Trophoblast cell (in vitro differentiated cells and primary cell): ENCODE data around the gene FGD2.
"Not testable (repeated sequence)": the region's sequence is repeated elsewhere in the genome, so short reads cannot be mapped to it uniquely, and the experiment has no call there.

Source experiments
- DNase-seq, 2 donors: peaks; one replicate each; pipeline ENCODE4 v3.0.0-alpha.2; 2016
- H2AFZ ChIP-seq: 2 replicates; pipeline ENCODE4 v1.6.1; 2013; ENCODE audit warnings: low read length, moderate library complexity, mild to moderate bottlenecking; ENCODE audit not compliant: insufficient read depth, poor library complexity
- H2AK5ac ChIP-seq: 2 replicates; pipeline ENCODE4 v1.6.1; 2013; ENCODE audit warnings: mild to moderate bottlenecking, low read length
- H2BK120ac ChIP-seq: 2 replicates; pipeline ENCODE4 v1.6.1; 2013; ENCODE audit warnings: low read length, mild to moderate bottlenecking, moderate library complexity; ENCODE audit not compliant: insufficient read depth, poor library complexity
- H2BK12ac ChIP-seq: 2 replicates; pipeline ENCODE4 v1.6.1; 2013; ENCODE audit warnings: mild to moderate bottlenecking, low read length, moderate library complexity
- H2BK5ac ChIP-seq: 2 replicates; pipeline ENCODE4 v1.6.1; 2013; ENCODE audit warnings: low read length, low read depth, moderate library complexity, mild to moderate bottlenecking; ENCODE audit not compliant: poor library complexity
- H3K14ac ChIP-seq: 2 replicates; pipeline ENCODE4 v1.6.1; 2013; ENCODE audit warnings: mild to moderate bottlenecking, low read length
- H3K18ac ChIP-seq: 2 replicates; pipeline ENCODE4 v1.6.1; 2013; ENCODE audit warnings: mild to moderate bottlenecking, low read length
- H3K23ac ChIP-seq: 2 replicates; pipeline ENCODE4 v1.6.1; 2013; ENCODE audit warnings: low read length
- H3K27ac ChIP-seq: 2 replicates; pipeline ENCODE4 v1.5.1; 2013; ENCODE audit warnings: low read depth, mild to moderate bottlenecking, inconsistent platforms, low read length, moderate library complexity
- H3K27me3 ChIP-seq: 2 replicates; pipeline ENCODE4 v1.6.1; 2013; ENCODE audit warnings: inconsistent platforms, mild to moderate bottlenecking, low read length, moderate library complexity; ENCODE audit not compliant: insufficient read depth
- H3K36me3 ChIP-seq, 2 experiments: 1 replicate in 1 of 2; 2 replicates in 1 of 2; pipeline ENCODE4 v1.6.1; 2013; ENCODE audit warnings: low read length in 2 of 2, mild to moderate bottlenecking in 2 of 2, moderate library complexity in 1 of 2; ENCODE audit not compliant: insufficient read depth in 2 of 2, control insufficient read depth in 1 of 2
- H3K4ac ChIP-seq: 2 replicates; pipeline ENCODE4 v1.6.1; 2013; ENCODE audit warnings: low read depth, mild to moderate bottlenecking, low read length, moderate library complexity
- H3K4me1 ChIP-seq, 2 experiments: 1 replicate in 1 of 2; 2 replicates in 1 of 2; pipeline ENCODE4 v1.6.1; 2013; ENCODE audit warnings: low read length in 2 of 2, mild to moderate bottlenecking in 2 of 2, moderate library complexity in 1 of 2; ENCODE audit not compliant: insufficient read depth in 2 of 2, control insufficient read depth in 1 of 2
- H3K4me2 ChIP-seq: 2 replicates; pipeline ENCODE4 v1.6.1; 2013; ENCODE audit warnings: inconsistent platforms, mild to moderate bottlenecking, low read length, moderate library complexity
- H3K4me3 ChIP-seq: 2 replicates; pipeline ENCODE4 v1.5.1; 2013; ENCODE audit warnings: mild to moderate bottlenecking, low read depth, low read length, inconsistent platforms
- H3K79me1 ChIP-seq: one replicate; pipeline ENCODE4 v1.6.1; 2013; ENCODE audit warnings: low read length
- H3K79me2 ChIP-seq: 2 replicates; pipeline ENCODE4 v1.6.1; 2013; ENCODE audit warnings: low read length, mild to moderate bottlenecking; ENCODE audit not compliant: control insufficient read depth, insufficient read depth, poor library complexity
- H3K9ac ChIP-seq: 2 replicates; pipeline ENCODE4 v1.6.1; 2013; ENCODE audit warnings: mild to moderate bottlenecking, low read length
- H3K9me3 ChIP-seq: 2 replicates; pipeline ENCODE4 v1.6.1; 2013; ENCODE audit warnings: low read depth, mild to moderate bottlenecking, control low read depth, inconsistent platforms, low read length; ENCODE audit not compliant: insufficient read depth
- H4K12ac ChIP-seq: 2 replicates; pipeline ENCODE4 v1.6.1; 2013; ENCODE audit warnings: low read depth, mild to moderate bottlenecking, low read length, moderate library complexity
- H4K8ac ChIP-seq: 2 replicates; pipeline ENCODE4 v1.6.1; 2013; ENCODE audit warnings: low read depth, mild to moderate bottlenecking, low read length, moderate library complexity
- H4K91ac ChIP-seq: one replicate; pipeline ENCODE4 v1.6.1; 2013; ENCODE audit warnings: low read depth, mild to moderate bottlenecking, low read length, moderate library complexity
- WGBS: extraction: QIAGEN DNeasy Blood & Tissue Kit; methylation state at CpG from one replicate; pipeline ENCODE4 v1.1.7; 2013; ENCODE audit warnings: missing lambda C conversion rate; ENCODE audit not compliant: insufficient read length, insufficient coverage; ENCODE audit errors: extremely low coverage; 5-methylcytosine and 5-hydroxymethylcytosine counted together

Gene FGD2

DNA sequence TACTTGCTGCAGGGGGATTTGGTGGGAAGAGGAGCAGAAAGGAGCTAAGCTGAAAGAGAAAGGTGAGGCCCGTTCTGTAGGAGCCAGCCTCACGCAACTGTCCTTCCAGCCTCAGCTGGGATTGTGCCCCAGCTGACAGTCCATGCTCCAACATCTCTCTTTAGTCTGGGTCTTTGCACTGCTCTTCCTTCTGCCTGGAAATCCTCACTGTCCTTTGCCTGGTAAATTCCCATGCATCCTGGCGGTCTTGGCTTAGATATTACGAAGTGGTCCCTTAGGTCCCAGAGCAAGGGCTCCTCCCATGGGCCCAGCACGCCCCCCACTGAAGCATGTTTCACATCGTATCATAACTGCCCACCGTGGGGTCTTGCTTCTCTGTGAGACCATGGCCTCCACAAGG lies 52.2 kb downstream of the FGD2 start:
- WGBS: no CpG with 5 or more reads among the region's 7 CpGs
- no peak overlapping the region for H3K4me2 ChIP-seq

DNA sequence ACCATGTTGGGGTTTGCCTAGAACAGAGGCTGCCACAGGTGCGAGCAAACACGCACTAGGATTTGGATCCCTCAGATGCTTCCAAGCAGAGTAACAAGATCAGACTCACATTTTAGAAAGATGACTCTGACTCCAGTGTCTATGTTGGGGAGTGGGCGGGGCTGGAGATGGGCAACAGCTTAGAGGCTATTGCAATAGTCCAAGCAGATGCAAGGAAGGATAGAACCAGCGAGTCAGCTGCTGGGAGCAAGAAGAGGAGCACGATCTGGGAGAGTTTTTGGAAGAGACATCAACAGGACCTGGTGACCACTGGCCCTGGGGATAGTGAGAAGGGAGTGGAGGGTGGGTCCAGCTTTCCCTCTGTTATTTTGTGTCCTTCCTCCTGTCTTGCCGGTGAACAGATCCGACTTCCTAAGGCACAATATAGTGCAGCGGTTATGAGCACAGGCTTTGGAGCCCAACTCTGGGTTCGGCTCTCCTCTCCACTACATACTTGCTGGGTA lies 52.7 kb downstream of the FGD2 start:
- no peaks in the 10 kb centered on the region for H3K9me3 ChIP-seq
- no peak overlapping the region for H3K23ac ChIP-seq
- no peak overlapping the region for H4K12ac ChIP-seq
- peaks cover 3% of the 10 kb centered on the region for H3K79me2 ChIP-seq
- no peak overlapping the region for H2BK5ac ChIP-seq
- WGBS: no CpG with 5 or more reads among the region's 9 CpGs
- H4K8ac ChIP-seq: no peak overlapping the region
- no peak overlapping the region for H3K4me2 ChIP-seq
- H2BK12ac ChIP-seq: peak overlapping the region; percentile 2
- H3K27ac ChIP-seq: no peak overlapping the region
- H3K79me1 ChIP-seq: peaks cover 10% of the 10 kb centered on the region
- H3K27me3 ChIP-seq: no peaks in the 10 kb centered on the region
- no peak overlapping the region for H2AK5ac ChIP-seq
- H2AFZ ChIP-seq: no peak overlapping the region
- H3K18ac ChIP-seq: no peak overlapping the region
- no peak overlapping the region for H3K4ac ChIP-seq
- no peak overlapping the region for H2BK120ac ChIP-seq
- no peaks in the 10 kb centered on the region for H3K36me3 ChIP-seq
- H3K4me1 ChIP-seq: peaks cover 14 to 18% of the 10 kb centered on the region in 2 experiments
- peak; percentile 57 to 73 for DNase-seq
- no peak overlapping the region for H3K9ac ChIP-seq
- H3K14ac ChIP-seq: no peak overlapping the region
- H3K4me3 ChIP-seq: no peak overlapping the region
- no peak overlapping the region for H4K91ac ChIP-seq

More for the DNA sequence above, 52.2 kb downstream of the FGD2 start:
- peaks cover 10% of the 10 kb centered on the region for H3K79me1 ChIP-seq
- no peak overlapping the region for H3K14ac ChIP-seq
- no peak overlapping the region for H2BK5ac ChIP-seq
- no peak overlapping the region for H4K91ac ChIP-seq
- no peak overlapping the region for H4K8ac ChIP-seq
- no peaks in the 10 kb centered on the region for H3K27me3 ChIP-seq
- H3K9me3 ChIP-seq: no peaks in the 10 kb centered on the region
- no peak overlapping the region for H3K4me3 ChIP-seq
- no peak for DNase-seq
- no peak overlapping the region for H3K27ac ChIP-seq
- no peak overlapping the region for H3K9ac ChIP-seq
- H2BK120ac ChIP-seq: no peak overlapping the region
- no peak overlapping the region for H4K12ac ChIP-seq
- peaks cover 14 to 18% of the 10 kb centered on the region in 2 experiments for H3K4me1 ChIP-seq
- no peak overlapping the region for H3K4ac ChIP-seq
- no peak overlapping the region for H2AK5ac ChIP-seq
- peaks cover 3% of the 10 kb centered on the region for H3K79me2 ChIP-seq
- peak overlapping the region; percentile 15 for H2BK12ac ChIP-seq
- no peaks in the 10 kb centered on the region for H3K36me3 ChIP-seq
- no peak overlapping the region for H3K23ac ChIP-seq
- H2AFZ ChIP-seq: no peak overlapping the region
- no peak overlapping the region for H3K18ac ChIP-seq

DNA sequence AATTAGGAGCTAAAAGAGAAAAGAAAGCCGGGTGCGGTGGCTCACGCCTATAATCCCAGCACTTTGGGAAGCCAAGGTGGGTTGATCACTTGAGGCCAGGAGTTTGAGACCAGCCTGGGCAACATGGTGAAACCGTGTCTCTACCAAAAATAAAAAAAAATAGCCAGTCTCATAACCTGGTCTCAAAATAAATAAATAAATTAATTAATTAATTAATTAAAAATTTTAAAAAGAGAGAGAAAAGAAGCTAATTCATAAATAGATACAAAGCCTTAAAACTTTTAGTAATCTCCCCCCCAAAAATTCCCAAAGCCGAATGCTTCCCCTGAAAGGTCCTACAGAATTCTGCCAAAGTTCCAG lies 53.5 kb downstream of the FGD2 start:
- H3K36me3 ChIP-seq, H4K12ac ChIP-seq, H3K18ac ChIP-seq, H3K27me3 ChIP-seq, H4K8ac ChIP-seq, H2BK120ac ChIP-seq, H2AFZ ChIP-seq, H3K4me3 ChIP-seq, H3K9me3 ChIP-seq, H2BK12ac ChIP-seq, H3K79me2 ChIP-seq, H2BK5ac ChIP-seq, DNase-seq, H3K14ac ChIP-seq, H3K9ac ChIP-seq, H2AK5ac ChIP-seq, H3K23ac ChIP-seq, H3K4ac ChIP-seq, H4K91ac ChIP-seq: not testable (repeated sequence)
- H3K79me1 ChIP-seq: peaks cover 10% of the 10 kb centered on the region
- H3K4me2 ChIP-seq: peak overlapping the region; percentile 49
- H3K4me1 ChIP-seq: peaks cover 14 to 18% of the 10 kb centered on the region in 2 experiments
- H3K27ac ChIP-seq: peak overlapping the region; percentile 74
- no CpG with 5 or more reads among the region's 5 CpGs for WGBS

DNA sequence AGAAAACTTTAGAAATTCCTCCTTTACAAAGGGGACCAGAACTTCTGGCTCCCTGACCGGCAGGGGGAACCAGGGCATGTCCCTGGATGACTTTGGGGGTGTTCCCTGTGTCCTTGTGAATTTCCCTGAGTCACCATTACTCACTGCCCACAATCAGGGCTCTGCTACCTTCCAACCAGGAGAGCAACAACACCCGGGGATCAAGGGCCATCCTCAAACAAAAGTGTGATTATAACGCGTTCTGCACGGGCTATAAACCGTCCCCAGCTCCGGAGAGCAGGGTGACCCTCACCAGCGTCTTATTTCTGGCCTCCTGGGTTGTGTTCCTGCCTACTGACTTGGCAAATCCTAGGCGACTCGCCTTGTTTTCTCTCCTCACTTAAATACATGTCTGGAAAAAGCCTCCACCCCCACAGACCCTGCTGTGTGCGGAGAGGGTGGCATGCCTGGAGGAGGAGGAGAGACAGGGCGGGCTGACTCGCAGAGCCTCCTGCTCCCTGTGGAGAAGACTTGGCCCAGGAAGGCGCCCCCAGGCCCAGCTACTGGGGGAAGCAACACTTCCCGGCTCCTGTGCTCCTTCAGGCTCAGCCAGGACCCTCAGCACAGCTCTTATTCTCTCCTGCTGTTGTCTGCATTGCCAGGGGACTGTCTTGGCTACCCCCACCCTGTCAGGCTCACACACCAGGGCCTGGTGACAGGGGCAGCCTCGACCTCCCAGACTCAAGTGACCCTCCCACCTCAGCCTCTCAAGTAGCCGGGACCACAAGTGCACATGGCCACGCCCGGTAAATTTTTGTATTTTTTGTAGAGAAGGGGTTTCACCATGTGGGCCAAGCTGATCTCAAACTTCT lies 54.1 kb downstream of the FGD2 start:
- Histone ChIP-seq H3K23ac (no peak overlapping the region), H3K4me2 (peak overlapping the region; percentile 49), H3K36me3 (no peaks in the 10 kb centered on the region), H2AK5ac (peak overlapping the region; percentile 90), H3K18ac (peak overlapping the region; percentile 91), H2BK12ac (peak overlapping the region; percentile 88), H4K8ac (peak overlapping the region; percentile 70), H2BK120ac (peak overlapping the region; percentile 94), H4K12ac (peak overlapping the region; percentile 85), H3K4me3 (no peak overlapping the region), H3K14ac (peak overlapping the region; percentile 90), H4K91ac (peak overlapping the region; percentile 91), H3K79me2 (peaks cover 3% of the 10 kb centered on the region), H3K27ac (peak overlapping the region; percentile 74), H3K9me3 (no peaks in the 10 kb centered on the region), H3K9ac (no peak overlapping the region), H3K79me1 (peaks cover 10% of the 10 kb centered on the region), H2BK5ac (peak overlapping the region; percentile 71), H2AFZ (peak overlapping the region; percentile 53), H3K4me1 (peaks cover 14 to 18% of the 10 kb centered on the region in 2 experiments), H3K27me3 (no peaks in the 10 kb centered on the region), H3K4ac (peak overlapping the region; percentile 92)
- DNase-seq: peak; percentile 21 to 37
- no CpG with 5 or more reads among the region's 19 CpGs for WGBS
